Panc1 (cell line): ENCODE measurements around the gene C17orf50.

Experiments
- REST ChIP-seq, 2 experiments: IDR thresholded peaks; 2 replicates each; pipeline ENCODE4 v1.6.1; 2011 to 2012; ENCODE audit warnings: low read depth in 2 of 2, control low read depth in 1 of 2, low read length in 1 of 2, mild to moderate bottlenecking in 1 of 2, moderate library complexity in 1 of 2; ENCODE audit not compliant: insufficient read depth in 1 of 2
- TF ChIP-seq, protein P1 (sequence below): fragments of 450-650 bp; IDR thresholded peaks from 2 replicates; pipeline ENCODE4 v1.5.1; 2017; ENCODE audit warnings: mild to moderate bottlenecking

GRCh38 chr17:35726953-35727460, 33.7 kb upstream of the C17orf50 start:
- TF ChIP-seq, protein P1, sequence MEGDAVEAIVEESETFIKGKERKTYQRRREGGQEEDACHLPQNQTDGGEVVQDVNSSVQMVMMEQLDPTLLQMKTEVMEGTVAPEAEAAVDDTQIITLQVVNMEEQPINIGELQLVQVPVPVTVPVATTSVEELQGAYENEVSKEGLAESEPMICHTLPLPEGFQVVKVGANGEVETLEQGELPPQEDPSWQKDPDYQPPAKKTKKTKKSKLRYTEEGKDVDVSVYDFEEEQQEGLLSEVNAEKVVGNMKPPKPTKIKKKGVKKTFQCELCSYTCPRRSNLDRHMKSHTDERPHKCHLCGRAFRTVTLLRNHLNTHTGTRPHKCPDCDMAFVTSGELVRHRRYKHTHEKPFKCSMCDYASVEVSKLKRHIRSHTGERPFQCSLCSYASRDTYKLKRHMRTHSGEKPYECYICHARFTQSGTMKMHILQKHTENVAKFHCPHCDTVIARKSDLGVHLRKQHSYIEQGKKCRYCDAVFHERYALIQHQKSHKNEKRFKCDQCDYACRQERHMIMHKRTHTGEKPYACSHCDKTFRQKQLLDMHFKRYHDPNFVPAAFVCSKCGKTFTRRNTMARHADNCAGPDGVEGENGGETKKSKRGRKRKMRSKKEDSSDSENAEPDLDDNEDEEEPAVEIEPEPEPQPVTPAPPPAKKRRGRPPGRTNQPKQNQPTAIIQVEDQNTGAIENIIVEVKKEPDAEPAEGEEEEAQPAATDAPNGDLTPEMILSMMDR: no peak
- TF ChIP-seq REST (IDR thresholded peaks at IDR 0.05; ENCODE audit: insufficient read depth in 1 of 2, low read depth in 2 of 2, low read length in 1 of 2): no peak
